TTC549 (cell line): Measurements from ENCODE around the gene ATXN7L3.
"Not testable (repeated sequence)": the region's sequence is repeated elsewhere in the genome, so short reads cannot be mapped to it uniquely, and the experiment has no call there.

Experiments
- FAIRE-seq: peaks from 2 replicates; lab custom pipeline; 2012; peaks lifted over from hg19 to GRCh38; lab: Jason Lieb, UNC

The ATXN7L3 gene

GRCh38 chr17:44199553-44200477 is at the start of gene ATXN7L3:
ATXN7L3 (minus strand) TSS chr17:44199884; CDS start chr17:44198070, 1,814 bp downstream.
- FAIRE-seq, result no peak

GRCh38 chr17:44247876-44248736 is 48.4 kb upstream of the ATXN7L3 start:
- no peak for FAIRE-seq

- no peak for FAIRE-seq
Measured at GRCh38 chr17:44247440-44247841, 47.8 kb upstream of the ATXN7L3 start.

- FAIRE-seq, result no peak
Measured at GRCh38 chr17:44241106-44241624, 41.5 kb upstream of the ATXN7L3 start.

- not testable (repeated sequence) for FAIRE-seq
Measured at GRCh38 chr17:44237886-44238285, 38.2 kb upstream of the ATXN7L3 start.

- no peak for FAIRE-seq
Measured at GRCh38 chr17:44236444-44236991, 36.8 kb upstream of the ATXN7L3 start.

- no peak for FAIRE-seq
Measured at GRCh38 chr17:44235583-44235936, 35.9 kb upstream of the ATXN7L3 start.

- no peak for FAIRE-seq
Measured at GRCh38 chr17:44233582-44233981, 33.9 kb upstream of the ATXN7L3 start.

GRCh38 chr17:44232061-44232460 is 32.4 kb upstream of the ATXN7L3 start:
- no peak for FAIRE-seq

- no peak for FAIRE-seq
Measured at GRCh38 chr17:44230140-44230539, 30.5 kb upstream of the ATXN7L3 start.

- no peak for FAIRE-seq
Measured at GRCh38 chr17:44229090-44229489, 29.4 kb upstream of the ATXN7L3 start.

- FAIRE-seq, result no peak
Measured at GRCh38 chr17:44223541-44224071, 23.9 kb upstream of the ATXN7L3 start.

- no peak for FAIRE-seq
Measured at GRCh38 chr17:44222112-44222869, 22.6 kb upstream of the ATXN7L3 start.

GRCh38 chr17:44221862-44222111 is 22.1 kb upstream of the ATXN7L3 start:
- FAIRE-seq, result no peak

- no peak for FAIRE-seq
Measured at GRCh38 chr17:44221084-44221861, 21.6 kb upstream of the ATXN7L3 start.

- FAIRE-seq, result no peak
Measured at GRCh38 chr17:44220213-44221083, 20.8 kb upstream of the ATXN7L3 start.

- FAIRE-seq, result no peak
Measured at GRCh38 chr17:44219616-44220212, 20.0 kb upstream of the ATXN7L3 start, which contains the start of gene UBTF. UBTF (minus strand) TSS chr17:44219675; CDS start chr17:44218229, 1,446 bp downstream.

- FAIRE-seq, result no peak
Measured at GRCh38 chr17:44219108-44219615, 19.5 kb upstream of the ATXN7L3 start.
